HG02938 (cell line): ENCODE measurements around the gene CD99L2.
"Not testable (repeated sequence)": the region's sequence is repeated elsewhere in the genome, so short reads cannot be mapped to it uniquely, and the experiment has no call there.

ENCODE experiments used
- ATAC-seq: cut with Tn5 transposase; IDR thresholded peaks from one replicate; pipeline ENCODE4 v1.9.1; 2021; ENCODE audit warnings: mild to moderate bottlenecking, moderate library complexity; ENCODE audit not compliant: unreplicated experiment

CD99L2 gene

GRCh38 chrX:150857453-150857852 is 41.0 kb downstream of the CD99L2 start:
- ATAC-seq: no peak

DNA sequence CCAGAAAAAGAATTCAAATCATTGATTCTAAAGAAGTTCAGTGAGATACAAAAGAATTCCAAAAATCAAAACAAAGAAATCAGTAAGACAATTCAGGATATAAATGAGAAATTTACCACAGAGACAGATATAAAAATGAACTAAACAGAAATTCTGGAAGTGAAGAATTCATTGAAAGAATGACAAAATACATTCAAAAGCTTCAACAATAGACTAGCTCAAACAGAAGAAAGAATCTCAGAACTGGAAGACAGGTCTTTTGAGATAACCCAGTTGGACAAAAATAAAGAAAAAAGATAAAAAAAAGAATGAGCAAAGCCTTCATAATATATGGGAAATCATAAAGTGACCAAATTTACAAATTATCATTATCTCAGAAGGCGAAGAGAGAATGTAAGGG is 41.7 kb downstream of the CD99L2 start:
- ATAC-seq: no peak

GRCh38 chrX:150856101-150856500 is 42.4 kb downstream of the CD99L2 start:
- ATAC-seq: no peak

GRCh38 chrX:150854856-150855255 is 43.6 kb downstream of the CD99L2 start:
- no peak for ATAC-seq

- ATAC-seq: no peak
These were observed 48.3 kb downstream of the CD99L2 start for GRCh38 chrX:150849996-150850720.

GRCh38 chrX:150849486-150849885 is 49.0 kb downstream of the CD99L2 start:
- no peak for ATAC-seq

DNA sequence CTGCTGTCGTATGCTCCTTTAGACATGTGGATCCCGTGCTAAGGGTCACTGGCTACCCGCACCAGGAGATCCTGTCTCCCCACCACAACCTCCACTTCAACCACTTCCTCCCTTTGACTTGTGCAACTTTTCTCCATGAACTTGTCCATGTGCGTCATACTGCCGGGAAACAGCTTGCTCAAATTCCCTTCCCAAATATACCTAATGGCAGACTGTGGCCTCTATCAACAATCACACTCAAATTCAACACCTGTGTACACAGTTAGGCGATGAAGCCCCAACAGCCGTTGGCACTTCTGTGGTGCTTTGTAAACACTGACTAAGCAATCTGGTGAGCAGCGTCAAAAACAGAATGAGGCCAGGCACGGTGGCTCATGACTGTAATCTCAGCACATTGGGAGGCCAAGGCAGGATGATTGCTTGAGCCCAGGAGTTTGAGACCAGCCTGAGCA is 49.5 kb downstream of the CD99L2 start:
- no peak for ATAC-seq

DNA sequence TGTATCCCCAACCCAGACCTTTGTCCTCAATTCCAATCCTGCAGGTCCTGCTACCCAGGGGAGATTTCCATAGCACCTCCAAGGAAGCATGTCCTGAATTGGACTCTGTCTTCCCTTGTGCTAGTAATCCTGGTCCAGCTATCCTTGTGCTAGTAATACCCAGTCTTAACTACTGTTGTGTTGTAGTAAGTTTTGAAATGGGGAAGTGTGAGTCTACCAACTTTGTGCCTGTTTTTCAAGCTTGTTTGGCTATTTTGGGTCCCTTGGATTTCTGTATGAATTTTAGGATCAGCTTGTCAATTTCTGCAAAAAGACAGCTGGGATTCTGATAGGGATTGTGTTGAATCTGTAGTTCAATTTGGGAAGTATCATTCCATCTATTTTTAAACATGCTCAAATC is 51.4 kb downstream of the CD99L2 start:
- no peak for ATAC-seq

- no peak for ATAC-seq
These were observed 52.3 kb downstream of the CD99L2 start for GRCh38 chrX:150846130-150846529.

DNA sequence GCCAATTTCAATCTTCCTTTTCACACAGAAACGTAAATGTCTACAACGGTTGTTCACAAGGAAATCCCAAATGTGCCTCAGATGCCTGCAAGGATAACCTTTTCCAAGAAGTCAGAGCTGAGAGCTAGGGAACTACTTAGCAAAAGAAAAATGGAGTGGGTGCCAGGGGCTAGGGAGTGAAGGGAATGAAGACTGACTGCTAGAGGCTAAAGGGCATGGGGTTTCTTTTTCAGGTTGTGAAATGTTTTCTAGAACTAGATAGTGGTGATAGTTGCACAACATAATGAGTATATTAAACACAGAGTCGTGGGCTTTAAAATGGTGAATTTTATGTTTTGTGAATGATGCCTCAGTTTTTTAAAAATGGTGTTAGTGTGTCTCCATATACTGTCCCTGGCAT is 53.4 kb downstream of the CD99L2 start:
- ATAC-seq: no peak

DNA sequence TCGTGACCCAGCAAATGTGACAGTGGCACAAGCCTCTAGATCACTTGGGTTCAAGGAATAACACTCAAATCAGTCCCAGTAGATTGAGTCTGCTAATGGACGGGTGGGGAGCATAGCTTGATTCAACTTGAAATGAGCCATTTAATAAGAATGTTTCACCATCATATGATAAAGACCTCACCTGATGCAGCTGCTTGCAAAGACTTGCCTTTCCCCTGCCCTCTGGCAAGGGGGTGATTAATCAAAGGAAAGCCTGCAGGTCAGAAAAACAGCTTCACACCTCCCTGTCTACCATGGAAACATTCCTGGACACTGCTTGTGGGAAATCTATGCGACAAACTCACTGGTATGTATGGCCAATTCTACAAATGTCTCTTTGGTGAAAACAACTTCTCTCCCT is 54.5 kb downstream of the CD99L2 start:
- ATAC-seq: no peak

- ATAC-seq: no peak
These were observed 56.2 kb downstream of the CD99L2 start for GRCh38 chrX:150842198-150842685.

DNA sequence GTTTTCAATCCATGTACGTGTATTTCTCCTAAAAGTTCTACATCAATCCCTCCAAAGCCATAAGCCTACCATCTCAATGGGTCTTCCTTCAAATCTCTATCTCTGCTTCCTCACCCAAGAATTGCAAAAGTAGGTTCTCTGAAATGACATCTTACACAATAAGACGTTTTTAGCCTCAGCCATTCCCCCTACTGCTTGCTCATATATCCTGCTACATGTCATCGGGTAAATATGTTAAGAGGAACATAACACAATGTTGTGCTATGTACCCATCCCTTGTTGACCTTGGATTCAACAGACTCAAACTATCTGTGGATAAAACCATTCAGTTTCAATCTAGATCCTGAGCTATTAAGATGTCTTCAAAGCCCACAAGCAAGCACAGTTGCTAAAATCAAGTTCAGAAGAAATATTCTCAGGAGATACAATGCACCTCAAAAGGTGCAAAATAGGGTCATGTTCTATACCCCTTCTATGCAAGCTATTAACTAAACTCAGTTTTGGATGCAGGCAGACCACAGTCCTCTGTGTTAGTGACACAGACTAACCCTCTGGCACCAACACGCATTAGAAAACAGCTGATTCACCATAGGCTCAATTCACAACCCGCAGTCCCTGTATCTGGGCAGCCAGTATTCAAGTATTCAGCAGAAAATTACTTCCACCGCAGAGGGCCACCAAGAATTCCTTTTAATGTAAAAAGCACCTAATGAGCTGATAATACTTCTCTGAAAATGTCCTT is 56.8 kb downstream of the CD99L2 start:
- no peak for ATAC-seq

DNA sequence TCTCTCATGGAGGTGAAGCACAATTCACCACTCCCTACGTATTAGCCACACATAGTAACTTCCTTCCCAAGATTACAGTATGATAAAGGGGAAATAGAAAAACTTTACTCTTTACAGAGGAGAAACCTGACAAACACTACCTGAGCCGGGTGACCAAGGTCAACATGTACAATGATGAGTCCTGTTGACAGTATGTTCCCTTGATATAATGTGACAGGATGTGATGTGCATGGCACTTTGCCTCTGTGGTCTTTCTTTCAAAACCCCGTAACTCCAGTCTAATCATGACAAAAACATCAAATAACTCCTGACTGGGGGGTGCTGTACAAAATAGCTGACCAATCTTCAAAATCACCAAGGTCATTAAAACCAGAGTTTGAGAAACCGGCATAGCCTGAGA is 60.6 kb downstream of the CD99L2 start:
- no peak for ATAC-seq

DNA sequence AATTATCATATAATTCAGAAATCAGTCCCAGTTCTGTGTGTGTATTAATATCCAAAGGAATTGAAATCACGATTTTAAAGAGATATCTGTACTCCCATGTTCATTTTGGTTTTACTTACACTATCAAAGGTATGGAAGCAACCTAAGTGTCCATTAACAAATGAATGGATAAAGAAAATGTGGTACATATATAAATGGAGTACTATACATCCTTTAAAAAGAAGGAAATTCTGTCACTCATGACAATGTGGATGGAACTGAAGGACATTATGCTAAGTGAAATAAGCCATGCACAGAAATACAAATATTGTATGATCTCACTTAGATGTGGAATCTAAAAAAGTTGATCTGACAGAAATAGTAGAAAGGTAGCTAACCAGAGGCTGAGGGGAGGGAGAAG is 63.8 kb downstream of the CD99L2 start:
- no peak for ATAC-seq

DNA sequence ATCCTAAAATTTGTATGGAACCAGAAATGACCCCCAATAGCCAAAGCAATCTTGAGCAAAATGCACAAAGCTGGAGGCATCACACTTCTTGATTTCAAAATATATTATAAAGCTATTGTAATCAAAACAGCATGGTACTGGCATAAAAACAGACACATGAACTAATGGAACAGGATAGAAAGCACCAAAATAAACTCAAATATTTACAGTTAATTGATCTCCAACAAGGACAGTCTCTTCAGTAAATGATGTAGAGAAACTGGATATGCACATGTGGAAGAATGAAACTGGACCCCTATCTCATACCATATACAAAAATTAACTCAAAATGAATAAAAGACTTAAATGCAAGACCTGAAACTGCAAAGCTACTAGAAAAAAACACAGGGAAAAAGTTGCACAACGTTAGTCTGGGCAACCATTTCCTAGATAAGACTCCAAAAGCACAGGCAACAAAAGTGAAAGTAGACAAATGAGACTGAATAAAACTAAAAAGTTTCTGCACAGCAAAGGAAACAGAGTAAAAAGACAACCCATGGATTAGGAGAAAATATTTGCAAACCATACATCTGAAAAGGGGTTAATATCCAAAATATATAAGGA is 64.9 kb downstream of the CD99L2 start:
- ATAC-seq: no peak

GRCh38 chrX:150831863-150832262 is 66.6 kb downstream of the CD99L2 start:
- ATAC-seq: no peak

DNA sequence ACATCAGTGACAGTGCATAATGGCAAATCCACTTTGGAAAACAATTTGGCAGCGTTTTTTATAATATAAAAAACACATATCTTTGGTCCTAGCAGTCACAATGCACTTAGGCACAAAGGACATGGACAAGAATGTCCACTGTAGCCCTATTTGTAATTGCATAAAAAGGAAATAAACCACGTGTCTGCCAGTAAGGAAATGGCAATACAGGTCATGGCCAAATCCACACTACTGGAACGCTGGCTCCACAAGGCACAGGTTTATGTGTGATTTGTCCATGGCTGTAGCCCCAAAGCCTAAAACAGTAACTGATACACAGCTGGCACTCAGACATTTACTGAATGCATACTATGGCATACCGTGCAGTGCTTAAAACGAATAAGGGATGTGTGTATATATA is 69.7 kb downstream of the CD99L2 start:
- ATAC-seq: no peak

GRCh38 chrX:150824352-150824751 is 74.1 kb downstream of the CD99L2 start:
- not testable (repeated sequence) for ATAC-seq

- ATAC-seq: not testable (repeated sequence)
These were observed 74.6 kb downstream of the CD99L2 start for GRCh38 chrX:150823826-150824225.

DNA sequence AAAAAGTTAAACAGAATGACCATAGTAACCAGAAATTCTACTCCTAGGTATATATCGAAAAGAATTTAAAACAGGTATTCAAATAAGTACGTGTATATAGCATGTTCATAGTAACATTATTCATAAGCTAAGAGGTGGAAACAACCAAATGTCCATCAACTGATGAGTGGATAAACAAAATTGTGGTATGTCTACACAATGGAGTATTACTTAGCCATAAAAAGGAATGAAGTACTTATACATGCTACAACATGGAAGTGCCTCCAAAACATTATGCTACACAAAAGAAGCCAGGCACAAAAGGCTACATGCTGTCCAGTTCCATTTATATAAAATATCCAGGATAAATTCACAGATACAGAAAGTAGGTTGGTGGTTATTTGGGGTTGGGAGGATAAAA is 76.5 kb downstream of the CD99L2 start:
- no peak for ATAC-seq

GRCh38 chrX:150813922-150814321 is 84.5 kb downstream of the CD99L2 start:
- ATAC-seq: no peak
